Measurements from ENCODE around the gene SYT6.

DNA sequence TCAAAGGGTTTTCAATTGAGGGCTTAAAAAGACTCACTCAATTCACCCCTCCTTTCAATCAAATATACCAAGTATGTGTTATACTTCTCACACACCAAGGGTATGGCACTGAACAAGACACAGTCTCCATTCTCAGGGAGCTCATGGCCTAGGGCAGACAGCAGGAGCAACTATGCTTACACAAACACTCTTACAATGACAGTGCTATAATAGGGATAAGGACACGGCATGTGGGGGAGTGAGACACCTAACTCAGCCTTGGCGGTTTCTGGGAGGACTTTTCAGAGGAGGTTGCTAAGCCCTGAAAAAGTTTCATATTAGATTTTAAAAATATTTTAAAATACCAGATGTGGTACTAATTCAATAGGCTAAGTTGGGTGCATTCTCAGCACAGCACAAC, 22.7 kb upstream of the SYT6 start:
- TF ChIP-seq POLR2A (IDR thresholded peaks at IDR 0.05) (no peak), EP300 (IDR thresholded peaks at IDR 0.05) (no peak)
- TF ChIP-seq, protein P1, sequence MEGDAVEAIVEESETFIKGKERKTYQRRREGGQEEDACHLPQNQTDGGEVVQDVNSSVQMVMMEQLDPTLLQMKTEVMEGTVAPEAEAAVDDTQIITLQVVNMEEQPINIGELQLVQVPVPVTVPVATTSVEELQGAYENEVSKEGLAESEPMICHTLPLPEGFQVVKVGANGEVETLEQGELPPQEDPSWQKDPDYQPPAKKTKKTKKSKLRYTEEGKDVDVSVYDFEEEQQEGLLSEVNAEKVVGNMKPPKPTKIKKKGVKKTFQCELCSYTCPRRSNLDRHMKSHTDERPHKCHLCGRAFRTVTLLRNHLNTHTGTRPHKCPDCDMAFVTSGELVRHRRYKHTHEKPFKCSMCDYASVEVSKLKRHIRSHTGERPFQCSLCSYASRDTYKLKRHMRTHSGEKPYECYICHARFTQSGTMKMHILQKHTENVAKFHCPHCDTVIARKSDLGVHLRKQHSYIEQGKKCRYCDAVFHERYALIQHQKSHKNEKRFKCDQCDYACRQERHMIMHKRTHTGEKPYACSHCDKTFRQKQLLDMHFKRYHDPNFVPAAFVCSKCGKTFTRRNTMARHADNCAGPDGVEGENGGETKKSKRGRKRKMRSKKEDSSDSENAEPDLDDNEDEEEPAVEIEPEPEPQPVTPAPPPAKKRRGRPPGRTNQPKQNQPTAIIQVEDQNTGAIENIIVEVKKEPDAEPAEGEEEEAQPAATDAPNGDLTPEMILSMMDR (IDR thresholded peaks at IDR 0.05), result no peak
